Loucy (cell line): ENCODE results near the gene PDE2A.

Source experiments
- H2AFZ ChIP-seq: fragments of 200-600 bp; sonication (generic); 2 replicates; pipeline ENCODE4 v1.6.0; 2016; ENCODE audit warnings: antibody characterized with exemption, mild to moderate bottlenecking, low read length, moderate library complexity
- H3F3A ChIP-seq: fragments of 200-600 bp; 2 replicates; pipeline ENCODE4 v1.6.0; 2016; ENCODE audit warnings: antibody characterized with exemption, low read depth, mild to moderate bottlenecking
- H3K27me3 ChIP-seq: fragments of 200-600 bp; sonication (generic); 2 replicates; pipeline ENCODE4 v1.6.1; 2014; ENCODE audit warnings: low read length, mild to moderate bottlenecking; ENCODE audit not compliant: insufficient read depth, poor library complexity, severe bottlenecking
- H3K36me3 ChIP-seq: fragments of 200-600 bp; sonication (generic); 2 replicates; pipeline ENCODE4 v1.6.1; 2016; ENCODE audit warnings: low read length; ENCODE audit not compliant: insufficient read depth
- H3K4me1 ChIP-seq: fragments of 200-600 bp; sonication (generic); 2 replicates; pipeline ENCODE4 v1.5.1; 2014; ENCODE audit warnings: low read length, mild to moderate bottlenecking; ENCODE audit not compliant: insufficient read depth, poor library complexity, severe bottlenecking
- H3K4me2 ChIP-seq: fragments of 200-600 bp; sonication (generic); 2 replicates; pipeline ENCODE4 v1.6.0; 2014; ENCODE audit warnings: antibody characterized with exemption, low read length, low read depth, mild to moderate bottlenecking; ENCODE audit not compliant: poor library complexity, severe bottlenecking
- H3K4me3 ChIP-seq: fragments of 200-600 bp; sonication (generic); 2 replicates; pipeline ENCODE4 v1.5.1; 2014; ENCODE audit warnings: low read length, mild to moderate bottlenecking, mixed read lengths; ENCODE audit not compliant: poor library complexity, severe bottlenecking
- H3K79me2 ChIP-seq: fragments of 200-600 bp; sonication (generic); 2 replicates; pipeline ENCODE4 v1.6.1; 2014; ENCODE audit warnings: low read length; ENCODE audit not compliant: insufficient read depth
- H3K9ac ChIP-seq: fragments of 200-600 bp; sonication (generic); 2 replicates; pipeline ENCODE4 v1.6.0; 2014; ENCODE audit warnings: mild to moderate bottlenecking, low read depth, low read length, moderate library complexity; ENCODE audit not compliant: poor library complexity, severe bottlenecking
- H3K9me2 ChIP-seq: fragments of 200-600 bp; sonication (generic); replicated peaks from 2 replicates; pipeline ENCODE4 v1.6.1; 2016; ENCODE audit warnings: low read depth, low read length, mixed read lengths
- H3K9me3 ChIP-seq: fragments of 200-600 bp; sonication (generic); 2 replicates; pipeline ENCODE4 v1.6.1; 2014; ENCODE audit warnings: mild to moderate bottlenecking, antibody characterized with exemption, low read length, low read depth; ENCODE audit not compliant: insufficient read depth
- H4K20me1 ChIP-seq: fragments of 200-600 bp; sonication (generic); 2 replicates; pipeline ENCODE4 v1.6.0; 2014; ENCODE audit warnings: antibody characterized with exemption, low read length, mild to moderate bottlenecking; ENCODE audit not compliant: insufficient read depth, poor library complexity, severe bottlenecking
- EZH2phosphoT487 ChIP-seq: fragments of 200-600 bp; IDR thresholded peaks from 2 replicates; pipeline ENCODE4 v1.6.1; 2018; ENCODE audit warnings: antibody characterized with exemption, mild to moderate bottlenecking, moderate library complexity, borderline replicate concordance
- TF ChIP-seq, protein P1 (sequence below): fragments of 200-600 bp; sonication (generic); conservative IDR thresholded peaks from 2 replicates; pipeline ENCODE4 v1.5.1; 2014; ENCODE audit warnings: mild to moderate bottlenecking, antibody characterized with exemption, low read length

PDE2A gene

DNA sequence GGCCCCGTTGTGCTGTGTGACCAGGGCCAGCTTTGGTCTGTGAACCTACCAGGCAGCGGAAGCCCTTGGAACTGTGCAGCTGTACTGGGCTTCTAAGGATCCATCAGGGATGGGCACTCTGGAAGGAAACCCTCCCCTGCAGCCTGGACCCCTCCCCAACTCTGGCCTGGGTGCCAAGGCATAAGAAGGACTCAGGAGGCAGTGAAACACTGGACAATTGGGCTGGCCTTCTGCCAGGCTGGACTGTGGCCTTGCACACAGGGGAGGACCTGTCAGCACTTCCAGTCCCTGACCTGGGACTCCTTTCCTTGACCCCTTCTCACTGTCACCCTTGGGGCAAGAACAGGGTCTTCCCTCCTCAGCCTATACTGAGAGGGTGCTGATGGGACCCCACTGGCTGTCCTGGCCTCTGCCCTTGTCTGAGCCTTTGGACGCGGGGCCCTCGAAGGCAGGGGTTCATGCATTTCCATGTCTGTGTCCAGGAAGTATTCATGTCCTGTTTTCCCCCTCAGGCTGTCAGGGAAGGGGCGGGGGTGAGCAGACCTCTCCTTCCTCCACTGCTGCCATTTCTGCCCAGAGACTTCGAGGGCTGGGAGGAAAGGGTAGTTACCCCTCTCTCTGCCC is 39.6 kb downstream of the PDE2A start:
- Histone ChIP-seq H4K20me1 (no peaks in the 10 kb centered on the region), H3K27me3 (no peaks in the 10 kb centered on the region), H2AFZ (no peak overlapping the region), H3K9me2 (no peaks in the 10 kb centered on the region), H3K4me3 (no peak overlapping the region), H3K4me1 (peaks cover 2% of the 10 kb centered on the region), H3F3A (no peaks in the 10 kb centered on the region), H3K9me3 (no peaks in the 10 kb centered on the region), H3K36me3 (no peaks in the 10 kb centered on the region), H3K79me2 (no peaks in the 10 kb centered on the region), H3K9ac (no peak overlapping the region), H3K4me2 (no peak overlapping the region)
- TF ChIP-seq EZH2phosphoT487, result no peak
- TF ChIP-seq, protein P1, sequence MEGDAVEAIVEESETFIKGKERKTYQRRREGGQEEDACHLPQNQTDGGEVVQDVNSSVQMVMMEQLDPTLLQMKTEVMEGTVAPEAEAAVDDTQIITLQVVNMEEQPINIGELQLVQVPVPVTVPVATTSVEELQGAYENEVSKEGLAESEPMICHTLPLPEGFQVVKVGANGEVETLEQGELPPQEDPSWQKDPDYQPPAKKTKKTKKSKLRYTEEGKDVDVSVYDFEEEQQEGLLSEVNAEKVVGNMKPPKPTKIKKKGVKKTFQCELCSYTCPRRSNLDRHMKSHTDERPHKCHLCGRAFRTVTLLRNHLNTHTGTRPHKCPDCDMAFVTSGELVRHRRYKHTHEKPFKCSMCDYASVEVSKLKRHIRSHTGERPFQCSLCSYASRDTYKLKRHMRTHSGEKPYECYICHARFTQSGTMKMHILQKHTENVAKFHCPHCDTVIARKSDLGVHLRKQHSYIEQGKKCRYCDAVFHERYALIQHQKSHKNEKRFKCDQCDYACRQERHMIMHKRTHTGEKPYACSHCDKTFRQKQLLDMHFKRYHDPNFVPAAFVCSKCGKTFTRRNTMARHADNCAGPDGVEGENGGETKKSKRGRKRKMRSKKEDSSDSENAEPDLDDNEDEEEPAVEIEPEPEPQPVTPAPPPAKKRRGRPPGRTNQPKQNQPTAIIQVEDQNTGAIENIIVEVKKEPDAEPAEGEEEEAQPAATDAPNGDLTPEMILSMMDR, result no peak

DNA sequence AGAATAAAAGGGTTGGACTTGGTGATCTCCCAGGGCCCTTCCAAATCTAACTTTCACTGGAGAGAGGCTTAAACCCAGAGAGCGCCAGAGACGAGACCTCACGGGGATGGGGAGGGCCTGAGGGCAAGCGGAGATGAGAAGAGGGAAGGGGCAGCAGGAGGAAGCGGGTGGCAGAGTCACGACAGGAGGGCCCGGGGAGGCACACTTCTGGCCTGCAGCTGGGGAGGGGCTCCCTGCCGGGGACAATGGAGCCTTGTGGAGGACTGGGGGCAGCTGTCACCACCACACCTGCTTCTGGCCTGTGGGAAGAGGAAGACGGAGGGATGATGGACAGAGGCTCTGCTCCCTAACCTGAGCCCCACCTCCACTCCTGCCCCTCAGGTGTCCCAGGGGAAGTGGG is 40.2 kb downstream of the PDE2A start:
- no peak overlapping the region for H3K4me2 ChIP-seq
- no peaks in the 10 kb centered on the region for H3F3A ChIP-seq
- H3K9me2 ChIP-seq, result no peaks in the 10 kb centered on the region
- no peaks in the 10 kb centered on the region for H4K20me1 ChIP-seq
- H3K9ac ChIP-seq, result no peak overlapping the region
- no peak overlapping the region for H3K4me3 ChIP-seq
- H2AFZ ChIP-seq, result no peak overlapping the region
- H3K9me3 ChIP-seq, result no peaks in the 10 kb centered on the region
- no peaks in the 10 kb centered on the region for H3K27me3 ChIP-seq
- no peaks in the 10 kb centered on the region for H3K36me3 ChIP-seq
- peaks cover 2% of the 10 kb centered on the region for H3K4me1 ChIP-seq
- TF ChIP-seq, protein P1, result no peak
- no peak for TF ChIP-seq EZH2phosphoT487
- H3K79me2 ChIP-seq, result no peaks in the 10 kb centered on the region

DNA sequence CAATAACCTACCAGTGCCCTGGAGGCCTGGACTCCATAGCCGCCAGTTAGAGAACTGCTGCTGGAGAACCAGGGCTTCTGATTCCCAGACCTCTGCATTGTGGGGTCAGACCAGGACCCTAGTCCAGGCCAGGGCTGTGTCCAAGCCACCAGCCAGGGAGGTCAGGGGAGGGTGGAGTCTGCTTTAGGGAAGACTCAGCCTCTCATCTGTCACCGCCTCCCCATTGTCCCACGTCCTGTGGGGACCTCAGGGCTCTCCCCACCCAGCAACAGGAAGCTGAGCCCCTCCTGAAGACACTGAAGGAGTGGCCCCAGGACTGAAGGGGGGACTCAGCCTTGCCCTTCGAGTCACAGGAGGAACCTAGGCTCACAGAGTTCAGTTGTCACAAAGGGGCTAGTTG is 41.2 kb downstream of the PDE2A start:
- no peaks in the 10 kb centered on the region for H3K79me2 ChIP-seq
- H2AFZ ChIP-seq, result no peak overlapping the region
- no peak overlapping the region for H3K4me3 ChIP-seq
- H3K27me3 ChIP-seq, result no peaks in the 10 kb centered on the region
- H3F3A ChIP-seq, result no peaks in the 10 kb centered on the region
- H3K4me1 ChIP-seq, result peaks cover 2% of the 10 kb centered on the region
- no peaks in the 10 kb centered on the region for H3K9me2 ChIP-seq
- no peaks in the 10 kb centered on the region for H4K20me1 ChIP-seq
- no peak overlapping the region for H3K9ac ChIP-seq
- no peak overlapping the region for H3K4me2 ChIP-seq
- H3K36me3 ChIP-seq, result no peaks in the 10 kb centered on the region
- no peak for TF ChIP-seq EZH2phosphoT487
- TF ChIP-seq, protein P1, result no peak
- H3K9me3 ChIP-seq, result no peaks in the 10 kb centered on the region
